HG02870 (cell line): Measurements from ENCODE around the gene APOL3.
"Not testable (repeated sequence)": the region's sequence is repeated elsewhere in the genome, so short reads cannot be mapped to it uniquely, and the experiment has no call there.

Experiments used
- ATAC-seq: cut with Tn5 transposase; IDR thresholded peaks from one replicate; pipeline ENCODE4 v1.9.1; 2021; ENCODE audit warnings: mild to moderate bottlenecking, moderate library complexity; ENCODE audit not compliant: unreplicated experiment

The APOL3 gene

DNA sequence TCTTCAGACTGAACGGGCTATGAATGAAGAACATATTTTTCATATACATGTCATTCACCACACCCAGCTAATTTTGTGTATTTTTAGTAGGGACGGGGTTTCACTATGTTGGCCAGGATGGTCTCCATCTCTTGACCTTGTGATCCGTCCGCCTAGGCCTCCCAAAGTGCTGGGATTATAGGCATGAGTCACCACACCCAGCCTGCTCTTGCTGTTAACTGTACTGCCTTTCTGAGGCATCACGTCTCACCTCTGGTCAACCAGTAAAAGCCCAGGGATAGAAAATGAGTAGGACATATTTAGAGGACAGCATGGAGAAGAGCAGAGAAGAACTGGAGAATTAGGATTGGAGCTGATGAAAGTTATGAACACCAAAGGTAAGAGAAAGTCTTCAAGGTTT is 55.6 kb downstream of the APOL3 start:
- no peak for ATAC-seq

DNA sequence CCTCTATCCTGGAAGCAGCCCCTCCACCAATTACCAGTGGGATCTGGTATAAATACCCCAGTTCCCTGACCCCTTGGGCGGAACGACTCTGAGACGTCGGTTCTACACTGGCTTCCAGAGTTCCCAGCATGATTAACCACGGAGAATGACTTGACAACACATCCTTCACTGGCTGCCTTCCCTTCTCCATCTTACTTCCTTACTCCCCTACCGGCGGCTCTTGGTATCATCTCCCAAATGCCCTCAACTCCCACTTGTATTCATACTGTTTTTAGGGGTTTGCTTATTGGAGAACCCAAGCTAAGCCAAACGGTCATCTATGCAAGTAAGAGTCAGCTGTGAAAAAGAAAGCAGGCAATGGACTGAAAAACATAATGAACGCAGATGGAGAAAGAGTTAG is 56.1 kb downstream of the APOL3 start:
- ATAC-seq: no peak

DNA sequence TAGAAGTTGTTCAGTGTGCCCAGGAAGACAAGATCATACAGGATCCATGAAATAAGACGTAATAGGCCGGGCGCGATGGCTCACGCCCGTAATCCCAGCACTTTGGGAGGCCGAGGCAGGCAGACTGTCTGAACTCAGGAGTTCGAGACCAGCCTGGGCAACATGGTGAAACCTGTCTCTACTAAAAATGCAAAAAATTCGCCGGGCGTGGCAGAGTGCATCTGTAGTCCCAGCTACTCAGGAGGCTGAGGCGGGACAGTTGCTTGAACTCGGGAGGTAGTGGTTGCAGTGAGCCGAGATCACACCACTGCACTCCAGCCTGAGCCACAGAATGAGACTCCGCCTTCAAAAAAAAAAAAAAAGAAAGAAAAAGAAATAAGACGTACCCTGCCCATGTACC is 56.7 kb downstream of the APOL3 start:
- ATAC-seq: no peak

DNA sequence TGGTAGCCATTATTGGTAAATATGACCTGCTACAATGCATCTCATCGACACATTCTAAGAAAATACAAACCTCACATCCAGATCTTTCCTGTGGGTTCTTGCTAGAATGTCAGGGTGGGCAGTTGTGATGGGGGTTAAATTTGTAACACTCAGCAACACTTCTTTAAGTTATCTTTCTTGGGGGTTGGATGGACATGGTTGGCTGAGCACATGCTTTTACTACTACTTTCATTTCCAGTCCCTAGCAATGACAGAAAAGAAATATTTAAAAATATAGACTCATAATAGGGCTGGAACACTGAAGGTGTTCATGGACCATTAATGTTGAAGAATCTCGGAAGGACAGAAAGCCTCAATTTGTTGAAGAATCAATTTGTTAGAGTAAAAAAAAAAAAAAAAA is 57.6 kb downstream of the APOL3 start:
- ATAC-seq: no peak

DNA sequence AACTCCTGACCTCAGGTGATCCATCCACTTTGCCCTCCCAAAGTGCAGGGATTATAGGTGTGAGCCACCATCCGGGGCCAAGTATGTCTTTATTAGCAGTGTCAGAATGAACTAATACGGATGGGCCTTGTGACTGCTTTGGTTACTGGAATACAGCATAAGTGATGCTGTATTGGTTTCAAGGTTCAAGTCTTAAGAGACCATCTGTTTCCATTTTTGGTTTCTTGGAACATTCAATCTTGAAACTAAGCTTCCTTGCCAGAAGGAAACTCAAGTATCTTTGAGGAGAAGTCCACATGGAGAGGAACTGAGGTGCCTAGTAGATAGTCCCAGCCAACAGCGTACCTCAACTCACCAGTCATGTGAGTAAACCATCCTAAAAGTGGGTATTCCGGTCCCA is 58.8 kb downstream of the APOL3 start:
- ATAC-seq: no peak

DNA sequence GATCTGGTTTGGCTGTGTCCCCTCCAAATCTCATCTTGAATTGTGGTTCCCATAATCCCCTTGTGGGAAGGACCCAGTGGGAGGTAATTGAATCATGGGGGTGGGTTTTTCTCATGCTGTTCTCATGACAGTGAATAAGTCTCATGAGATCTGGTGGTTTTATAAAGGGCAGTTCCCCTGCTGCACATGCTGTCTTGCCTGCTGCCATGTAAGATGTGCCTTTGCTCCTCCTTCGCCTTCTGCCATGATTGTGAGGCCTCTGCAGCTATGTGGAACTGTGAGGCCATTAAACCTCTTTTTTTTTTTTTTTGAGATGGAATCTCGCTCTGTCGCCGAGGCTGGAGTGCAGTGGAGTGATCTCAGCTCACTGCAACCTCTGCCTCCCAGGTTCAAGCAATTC is 59.6 kb downstream of the APOL3 start:
- ATAC-seq: not testable (repeated sequence)

DNA sequence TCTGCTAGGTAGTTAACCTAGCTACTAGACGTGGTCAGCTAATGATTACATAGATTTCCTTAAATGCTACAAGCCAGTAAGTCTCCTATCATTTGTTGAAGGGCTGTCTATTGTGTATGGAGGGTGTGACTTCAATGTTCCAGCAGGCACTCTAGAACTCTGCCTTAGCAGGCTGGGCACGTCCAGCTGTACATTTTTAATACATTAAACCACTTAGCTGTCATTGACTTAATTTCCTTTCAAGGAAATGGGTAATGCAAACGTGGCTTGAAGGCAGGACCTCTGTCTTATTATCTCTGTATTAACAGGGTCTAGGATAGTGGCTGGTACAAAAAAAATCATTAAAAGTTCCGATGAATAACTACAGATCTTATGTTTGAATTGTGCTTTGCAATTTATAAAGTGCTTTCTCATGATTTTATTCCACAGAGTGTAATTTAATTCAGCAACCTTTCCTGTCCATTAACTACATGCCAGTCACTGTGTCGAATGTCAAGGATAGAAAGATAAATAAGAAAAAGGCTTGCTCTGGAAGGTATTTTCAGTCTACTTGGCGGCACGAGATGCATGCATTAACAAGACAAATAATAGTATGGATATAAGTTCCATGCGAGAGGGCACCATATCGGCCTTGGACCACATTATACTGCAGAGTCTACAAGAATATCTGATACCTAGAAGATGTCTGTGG is 60.3 kb downstream of the APOL3 start:
- no peak for ATAC-seq

DNA sequence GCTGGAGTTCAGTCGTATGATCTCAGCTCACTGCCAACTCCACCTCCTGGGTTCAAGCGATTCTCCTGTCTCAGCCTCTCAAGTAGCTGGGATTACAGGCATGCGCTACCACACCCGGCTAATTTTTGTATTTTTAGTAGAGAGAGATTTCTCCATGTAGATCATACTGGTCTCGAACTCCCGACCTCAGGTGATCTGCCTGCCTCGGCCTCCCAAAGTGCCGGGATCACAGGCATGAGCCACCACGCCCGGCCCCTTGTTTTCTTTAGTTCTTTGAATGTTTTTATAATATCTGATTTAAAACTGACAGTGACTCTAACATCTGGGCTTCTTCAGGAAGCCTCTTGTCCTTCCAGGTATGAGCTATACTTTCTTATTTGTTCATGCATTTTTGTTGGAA is 61.0 kb downstream of the APOL3 start:
- not testable (repeated sequence) for ATAC-seq

DNA sequence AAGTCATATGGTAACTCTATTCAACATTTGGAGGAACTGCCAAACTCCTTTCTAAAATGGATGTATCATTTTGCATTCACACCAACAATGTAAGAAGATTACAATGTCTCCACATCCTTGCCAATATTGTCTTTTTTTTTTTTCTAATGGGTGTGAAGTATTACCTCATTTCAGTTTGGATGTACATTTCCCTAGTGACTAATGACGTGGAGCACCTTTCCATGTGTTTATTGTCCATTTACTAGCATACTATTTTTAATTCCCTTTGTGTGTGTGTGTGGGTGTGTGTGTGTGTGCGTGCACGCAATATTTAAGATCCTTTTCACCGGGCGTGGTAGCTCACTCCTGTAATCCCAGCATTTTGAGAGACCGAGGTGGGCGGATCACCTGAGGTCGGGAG is 62.7 kb downstream of the APOL3 start:
- ATAC-seq: no peak

DNA sequence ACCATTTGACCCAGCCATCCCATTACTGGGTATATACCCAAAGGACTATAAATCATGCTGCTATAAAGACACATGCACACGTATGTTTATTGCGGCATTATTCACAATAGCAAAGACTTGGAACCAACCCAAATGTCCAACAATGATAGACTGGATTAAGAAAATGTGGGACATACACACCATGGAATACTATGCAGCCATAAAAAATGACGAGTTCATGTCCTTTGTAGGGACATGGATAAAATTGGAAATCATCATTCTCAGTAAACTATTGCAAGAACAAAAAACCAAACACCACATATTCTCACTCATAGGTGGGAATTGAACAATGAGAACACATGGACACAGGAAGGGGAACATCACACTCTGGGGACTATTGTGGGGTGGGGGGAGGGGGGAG is 69.8 kb downstream of the APOL3 start:
- not testable (repeated sequence) for ATAC-seq
